Measurements from ENCODE around the gene KIRREL3.

KIRREL3 gene

DNA sequence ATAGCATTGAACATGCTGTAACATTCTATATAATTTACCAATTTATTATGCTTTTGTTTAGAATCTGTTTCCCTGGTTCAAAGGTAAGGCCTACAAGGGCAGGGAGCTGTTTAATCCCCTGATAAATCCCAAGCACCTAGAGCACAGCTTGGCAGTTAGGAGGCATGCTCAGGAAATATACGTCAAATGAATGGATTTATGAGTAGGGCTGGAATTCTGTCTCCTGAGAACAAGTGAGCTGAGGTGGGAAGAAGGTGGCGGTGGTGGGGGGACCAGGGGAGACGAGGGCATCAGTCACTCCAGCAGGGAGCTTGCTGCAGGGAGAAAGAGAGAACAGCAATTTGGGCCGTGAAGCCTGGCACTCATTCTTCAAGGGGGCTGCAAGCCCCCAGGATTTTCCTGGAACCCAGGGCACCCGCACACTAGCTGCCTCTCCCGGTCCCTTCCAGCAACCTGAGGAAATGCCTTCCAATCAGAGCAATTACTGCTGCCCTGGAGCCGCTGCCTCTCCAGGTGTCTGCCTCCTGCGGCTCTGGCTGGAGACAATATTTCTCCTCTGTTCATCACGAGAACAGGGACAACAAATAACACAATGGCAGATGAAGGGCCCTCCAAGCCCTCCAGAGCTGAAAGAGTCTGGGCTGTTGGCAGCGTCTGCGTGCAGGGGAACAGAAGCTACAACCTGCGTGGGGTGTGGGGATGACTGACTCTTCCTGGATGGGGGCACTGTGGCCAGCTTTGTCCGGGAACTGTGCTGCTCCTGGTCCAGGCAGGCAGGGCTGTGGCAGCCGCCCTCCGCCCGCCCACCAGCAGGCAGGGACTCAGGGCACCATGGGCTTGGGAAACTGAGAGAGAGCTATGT, 411.7 kb downstream of the KIRREL3 start:
- no peaks in the 10 kb centered on the region for H3K36me3 ChIP-seq (ENCODE audit: control insufficient read depth, insufficient read depth, low read length)
- H3K4me3 ChIP-seq (ENCODE audit: low read length): no peak overlapping the region
- H3K27me3 ChIP-seq (ENCODE audit: control insufficient read depth, insufficient read depth, low read length): no peaks in the 10 kb centered on the region
- no peak overlapping the region for H3K27ac ChIP-seq (ENCODE audit: low read depth, low read length)
- H3K4me1 ChIP-seq (ENCODE audit: control insufficient read depth, insufficient read depth, low read length): no peaks in the 10 kb centered on the region
- H3K9ac ChIP-seq (ENCODE audit: low read length): no peak overlapping the region

DNA sequence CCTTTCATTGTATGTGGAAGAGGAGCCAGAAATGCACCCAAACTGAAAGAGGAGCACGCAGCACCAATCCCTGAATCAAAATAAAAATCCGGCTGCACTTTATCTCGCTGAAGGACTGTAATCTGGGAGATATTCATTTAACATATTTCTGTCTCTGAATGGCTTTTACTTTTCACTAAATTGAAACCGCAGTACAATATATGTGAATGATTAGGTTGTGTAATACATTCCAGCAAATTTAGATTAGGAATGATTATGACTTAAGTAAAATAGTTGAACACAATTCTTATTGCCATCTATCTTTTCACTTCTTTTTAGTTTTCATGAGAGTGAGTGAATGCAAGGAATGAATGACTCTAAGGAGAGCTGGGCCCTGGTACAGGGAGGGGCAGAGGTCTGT, 413.0 kb downstream of the KIRREL3 start:
- H3K27ac ChIP-seq (ENCODE audit: low read depth, low read length): no peak overlapping the region

GRCh38 chr11:126585774-126586491, 414.6 kb downstream of the KIRREL3 start:
- peak overlapping the region; percentile 14 for H3K4me3 ChIP-seq (ENCODE audit: low read length)
- H3K36me3 ChIP-seq (ENCODE audit: control insufficient read depth, insufficient read depth, low read length): no peaks in the 10 kb centered on the region
- H3K27ac ChIP-seq (ENCODE audit: low read depth, low read length): no peak overlapping the region
- no peaks in the 10 kb centered on the region for H3K27me3 ChIP-seq (ENCODE audit: control insufficient read depth, insufficient read depth, low read length)
- no peak overlapping the region for H3K9ac ChIP-seq (ENCODE audit: low read length)
- no peaks in the 10 kb centered on the region for H3K4me1 ChIP-seq (ENCODE audit: control insufficient read depth, insufficient read depth, low read length)

More for the DNA sequence above, 413.0 kb downstream of the KIRREL3 start:
- H3K4me3 ChIP-seq (ENCODE audit: low read length): no peak overlapping the region
- no peak overlapping the region for H3K9ac ChIP-seq (ENCODE audit: low read length)
- H3K27me3 ChIP-seq (ENCODE audit: control insufficient read depth, insufficient read depth, low read length): no peaks in the 10 kb centered on the region
- H3K4me1 ChIP-seq (ENCODE audit: control insufficient read depth, insufficient read depth, low read length): no peaks in the 10 kb centered on the region
- no peaks in the 10 kb centered on the region for H3K36me3 ChIP-seq (ENCODE audit: control insufficient read depth, insufficient read depth, low read length)

DNA sequence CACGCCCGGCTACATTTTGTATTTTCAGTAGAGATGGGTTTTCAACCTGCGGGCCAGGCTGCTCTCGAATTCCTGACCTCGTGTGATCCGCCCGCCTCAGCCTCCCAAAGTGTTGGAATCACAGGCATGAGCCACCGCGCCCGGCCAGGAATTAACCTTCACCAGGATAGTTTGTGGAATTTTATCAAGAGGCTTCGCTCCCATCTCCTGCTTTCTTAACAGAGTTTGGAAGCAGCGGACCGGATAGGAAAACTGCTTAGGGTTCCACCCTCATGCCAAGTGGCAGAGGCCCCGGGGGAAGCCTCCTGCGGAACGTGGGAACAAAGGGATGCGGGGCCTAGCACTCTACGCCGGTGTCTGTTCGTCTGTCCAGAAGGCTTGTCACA, 415.2 kb downstream of the KIRREL3 start:
- H3K4me3 ChIP-seq (ENCODE audit: low read length): peak overlapping the region; percentile 14
- no peak overlapping the region for H3K9ac ChIP-seq (ENCODE audit: low read length)
- H3K27me3 ChIP-seq (ENCODE audit: control insufficient read depth, insufficient read depth, low read length): no peaks in the 10 kb centered on the region
- H3K36me3 ChIP-seq (ENCODE audit: control insufficient read depth, insufficient read depth, low read length): no peaks in the 10 kb centered on the region
- no peak overlapping the region for H3K27ac ChIP-seq (ENCODE audit: low read depth, low read length)
- H3K4me1 ChIP-seq (ENCODE audit: control insufficient read depth, insufficient read depth, low read length): no peaks in the 10 kb centered on the region

- Histone ChIP-seq H3K4me3 (ENCODE audit: low read length) (no peak overlapping the region), H3K4me1 (ENCODE audit: control insufficient read depth, insufficient read depth, low read length) (no peaks in the 10 kb centered on the region), H3K36me3 (ENCODE audit: control insufficient read depth, insufficient read depth, low read length) (no peaks in the 10 kb centered on the region), H3K9ac (ENCODE audit: low read length) (no peak overlapping the region), H3K27me3 (ENCODE audit: control insufficient read depth, insufficient read depth, low read length) (no peaks in the 10 kb centered on the region), H3K27ac (ENCODE audit: low read depth, low read length) (no peak overlapping the region)
Observed at GRCh38 chr11:126583594-126584427, 416.8 kb downstream of the KIRREL3 start.

DNA sequence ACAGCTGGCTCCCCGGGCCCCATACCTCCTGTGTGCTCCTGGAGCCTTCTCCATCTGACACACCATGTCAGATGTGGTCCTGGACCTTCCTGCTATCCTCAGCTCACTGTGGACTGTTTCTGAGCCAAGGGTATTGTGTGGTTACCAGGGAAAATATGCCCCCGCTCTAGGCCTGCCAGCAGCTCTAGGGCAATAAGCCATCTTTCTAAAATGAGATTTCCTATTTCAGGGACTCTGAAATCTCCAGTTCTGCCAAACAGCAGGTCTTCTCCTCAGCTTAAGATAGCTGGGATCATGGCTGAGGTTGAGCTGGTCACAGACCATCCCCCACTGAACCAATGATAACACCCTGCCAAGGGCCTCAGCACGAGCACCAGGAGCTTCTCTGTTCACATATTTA, 417.5 kb downstream of the KIRREL3 start:
- Histone ChIP-seq H3K27ac (ENCODE audit: low read depth, low read length) (no peak overlapping the region), H3K4me3 (ENCODE audit: low read length) (no peak overlapping the region), H3K27me3 (ENCODE audit: control insufficient read depth, insufficient read depth, low read length) (no peaks in the 10 kb centered on the region), H3K4me1 (ENCODE audit: control insufficient read depth, insufficient read depth, low read length) (no peaks in the 10 kb centered on the region), H3K36me3 (ENCODE audit: control insufficient read depth, insufficient read depth, low read length) (no peaks in the 10 kb centered on the region), H3K9ac (ENCODE audit: low read length) (no peak overlapping the region)

DNA sequence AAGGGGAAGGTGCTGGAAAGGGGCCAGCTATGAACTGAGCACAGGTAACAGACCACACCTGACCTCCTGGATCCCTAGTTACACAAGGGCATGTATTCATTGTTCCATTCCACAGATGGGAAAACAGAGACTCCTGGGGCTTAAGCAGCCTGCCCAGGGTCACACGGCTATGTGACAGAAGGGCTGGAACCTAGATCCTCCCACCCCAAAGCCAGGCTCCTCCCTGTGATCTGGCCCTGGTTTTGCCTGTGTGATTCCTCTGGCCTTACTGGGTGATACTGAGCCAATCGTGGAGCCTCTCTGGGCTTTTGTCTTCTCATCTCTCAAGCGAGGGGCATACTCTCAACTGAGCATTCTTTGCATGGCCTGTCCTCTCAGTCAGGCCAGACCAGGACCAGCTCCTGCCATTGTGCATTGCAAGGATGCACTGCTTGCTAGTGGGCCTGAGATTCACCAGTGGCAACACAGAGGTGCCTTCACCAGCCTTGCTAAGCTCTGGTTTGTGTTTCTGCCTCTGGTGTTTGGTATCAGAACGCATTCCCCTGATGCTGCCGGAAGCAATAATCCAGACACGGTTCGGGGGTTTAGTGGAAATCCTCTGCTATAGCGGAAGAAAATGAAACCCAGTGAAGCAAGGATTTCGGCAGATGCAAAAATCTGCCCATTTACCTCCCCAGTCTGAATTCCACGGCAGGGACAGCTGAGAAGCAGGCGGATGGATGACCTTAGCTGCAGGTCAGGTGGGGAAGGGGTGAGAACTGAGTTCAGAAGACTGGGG, 418.5 kb downstream of the KIRREL3 start:
- no peak overlapping the region for H3K27ac ChIP-seq (ENCODE audit: low read depth, low read length)
- no peak overlapping the region for H3K9ac ChIP-seq (ENCODE audit: low read length)
- no peaks in the 10 kb centered on the region for H3K36me3 ChIP-seq (ENCODE audit: control insufficient read depth, insufficient read depth, low read length)
- no peaks in the 10 kb centered on the region for H3K27me3 ChIP-seq (ENCODE audit: control insufficient read depth, insufficient read depth, low read length)
- H3K4me1 ChIP-seq (ENCODE audit: control insufficient read depth, insufficient read depth, low read length): no peaks in the 10 kb centered on the region
- no peak overlapping the region for H3K4me3 ChIP-seq (ENCODE audit: low read length)

DNA sequence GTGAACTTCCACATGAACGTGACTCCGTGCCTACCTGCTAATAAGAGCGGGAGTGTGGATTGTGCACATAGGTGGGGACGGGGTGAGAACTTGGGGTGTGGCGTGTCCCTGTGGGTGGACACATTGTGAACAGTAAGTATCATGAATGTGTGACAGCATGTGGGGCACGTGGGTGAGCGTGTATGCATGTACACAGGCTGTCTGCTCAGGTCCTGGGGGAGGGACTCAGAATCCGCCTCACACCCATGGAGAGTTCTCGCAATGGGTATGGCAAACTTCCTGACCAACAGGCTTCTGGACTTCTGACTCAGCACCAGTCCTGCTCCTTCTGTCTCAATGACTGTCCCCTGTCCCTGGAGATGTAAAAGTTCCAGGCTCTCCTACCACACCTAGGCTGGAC, 422.1 kb downstream of the KIRREL3 start:
- Histone ChIP-seq H3K4me1 (ENCODE audit: control insufficient read depth, insufficient read depth, low read length) (no peaks in the 10 kb centered on the region), H3K4me3 (ENCODE audit: low read length) (no peak overlapping the region), H3K9ac (ENCODE audit: low read length) (no peak overlapping the region), H3K36me3 (ENCODE audit: control insufficient read depth, insufficient read depth, low read length) (no peaks in the 10 kb centered on the region), H3K27me3 (ENCODE audit: control insufficient read depth, insufficient read depth, low read length) (no peaks in the 10 kb centered on the region), H3K27ac (ENCODE audit: low read depth, low read length) (no peak overlapping the region)

DNA sequence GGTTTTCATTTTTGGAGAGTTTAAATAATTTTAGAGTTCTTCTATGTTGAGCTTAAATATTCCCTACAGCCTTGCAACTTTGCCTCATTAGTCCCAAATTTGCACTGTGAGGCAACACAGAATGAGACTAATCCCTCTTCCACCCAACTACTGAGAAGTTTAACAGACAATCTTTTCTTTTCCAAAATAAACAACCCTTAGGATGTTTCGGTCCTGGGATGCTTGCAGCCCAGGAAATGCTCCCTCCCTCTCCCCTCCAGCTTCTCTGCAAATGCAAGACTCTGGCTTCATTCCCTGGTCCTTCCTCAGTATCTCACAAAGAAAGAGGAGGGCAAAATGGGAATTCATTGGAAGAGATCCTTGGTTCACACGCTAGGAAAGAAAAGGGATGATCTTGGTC, 422.5 kb downstream of the KIRREL3 start:
- H3K4me1 ChIP-seq (ENCODE audit: control insufficient read depth, insufficient read depth, low read length): no peaks in the 10 kb centered on the region
- no peak overlapping the region for H3K9ac ChIP-seq (ENCODE audit: low read length)
- H3K36me3 ChIP-seq (ENCODE audit: control insufficient read depth, insufficient read depth, low read length): no peaks in the 10 kb centered on the region
- no peak overlapping the region for H3K27ac ChIP-seq (ENCODE audit: low read depth, low read length)
- H3K4me3 ChIP-seq (ENCODE audit: low read length): no peak overlapping the region
- H3K27me3 ChIP-seq (ENCODE audit: control insufficient read depth, insufficient read depth, low read length): no peaks in the 10 kb centered on the region

DNA sequence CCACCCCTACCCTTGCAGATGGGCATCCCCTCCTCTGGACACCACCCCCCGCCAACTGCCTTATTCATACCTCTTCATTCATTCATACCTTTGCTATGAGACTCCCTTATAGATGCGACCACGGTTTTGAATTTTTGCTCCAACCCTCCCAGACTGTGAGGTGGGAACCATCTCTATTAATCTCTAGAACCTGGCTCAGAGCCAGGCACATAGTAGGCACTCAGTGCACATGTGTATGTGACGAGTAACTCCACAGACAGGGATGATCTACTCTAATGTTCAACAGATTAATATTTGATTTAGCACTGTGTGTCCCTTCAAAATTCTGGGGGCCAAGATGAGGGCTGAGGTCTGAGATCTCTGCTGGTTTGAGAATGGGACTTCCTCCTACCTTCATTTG, 424.7 kb downstream of the KIRREL3 start:
- no peaks in the 10 kb centered on the region for H3K4me1 ChIP-seq (ENCODE audit: control insufficient read depth, insufficient read depth, low read length)

GRCh38 chr11:126573325-126573978, 427.1 kb downstream of the KIRREL3 start:
- no peaks in the 10 kb centered on the region for H3K36me3 ChIP-seq (ENCODE audit: control insufficient read depth, insufficient read depth, low read length)
- no peak overlapping the region for H3K4me3 ChIP-seq (ENCODE audit: low read length)
- H3K4me1 ChIP-seq (ENCODE audit: control insufficient read depth, insufficient read depth, low read length): no peaks in the 10 kb centered on the region
- H3K9ac ChIP-seq (ENCODE audit: low read length): no peak overlapping the region
- H3K27ac ChIP-seq (ENCODE audit: low read depth, low read length): no peak overlapping the region
- no peaks in the 10 kb centered on the region for H3K27me3 ChIP-seq (ENCODE audit: control insufficient read depth, insufficient read depth, low read length)

More for the DNA sequence above, 424.7 kb downstream of the KIRREL3 start:
- H3K9ac ChIP-seq (ENCODE audit: low read length): no peak overlapping the region
- no peak overlapping the region for H3K27ac ChIP-seq (ENCODE audit: low read depth, low read length)
- no peaks in the 10 kb centered on the region for H3K36me3 ChIP-seq (ENCODE audit: control insufficient read depth, insufficient read depth, low read length)
- no peak overlapping the region for H3K4me3 ChIP-seq (ENCODE audit: low read length)
- no peaks in the 10 kb centered on the region for H3K27me3 ChIP-seq (ENCODE audit: control insufficient read depth, insufficient read depth, low read length)

Data from rectal smooth muscle tissue (tissue), 1 donor.